GM19328 (cell line): ENCODE data around the gene YAP1.
"Not testable (repeated sequence)": the region's sequence is repeated elsewhere in the genome, so short reads cannot be mapped to it uniquely, and the experiment has no call there.

ENCODE experiments used
- ATAC-seq: cut with Tn5 transposase; IDR thresholded peaks from one replicate; pipeline ENCODE4 v1.9.1; 2021; ENCODE audit warnings: mild to moderate bottlenecking, moderate library complexity; ENCODE audit not compliant: unreplicated experiment

The YAP1 gene

GRCh38 chr11:102237096-102237735 is 127.0 kb downstream of the YAP1 start:
- ATAC-seq, result no peak

- no peak for ATAC-seq
Measured at GRCh38 chr11:102238391-102238821, 128.2 kb downstream of the YAP1 start.

- no peak for ATAC-seq
Measured at GRCh38 chr11:102239448-102239847, 129.2 kb downstream of the YAP1 start.

GRCh38 chr11:102239911-102240310 is 129.7 kb downstream of the YAP1 start:
- no peak for ATAC-seq

GRCh38 chr11:102240502-102240901 is 130.3 kb downstream of the YAP1 start:
- no peak for ATAC-seq

GRCh38 chr11:102241026-102241425 is 130.8 kb downstream of the YAP1 start:
- no peak for ATAC-seq

- ATAC-seq, result no peak
Measured at GRCh38 chr11:102243399-102243884, 133.2 kb downstream of the YAP1 start.

GRCh38 chr11:102244681-102245409 is 134.6 kb downstream of the YAP1 start:
- no peak for ATAC-seq

GRCh38 chr11:102251423-102251822 is 141.2 kb downstream of the YAP1 start:
- ATAC-seq, result no peak

- ATAC-seq, result no peak
Measured at GRCh38 chr11:102252339-102252891, 142.2 kb downstream of the YAP1 start.

- ATAC-seq, result no peak
Measured at GRCh38 chr11:102253020-102253715, 142.9 kb downstream of the YAP1 start.

- ATAC-seq, result no peak
Measured at GRCh38 chr11:102254047-102254446, 143.8 kb downstream of the YAP1 start.

- ATAC-seq, result no peak
Measured at GRCh38 chr11:102256251-102256650, 146.0 kb downstream of the YAP1 start.

- ATAC-seq, result no peak
Measured at GRCh38 chr11:102260241-102260640, 150.0 kb downstream of the YAP1 start.

GRCh38 chr11:102263379-102264003 is 153.2 kb downstream of the YAP1 start:
- ATAC-seq, result no peak

- ATAC-seq, result not testable (repeated sequence)
Measured at GRCh38 chr11:102264704-102265103, 154.5 kb downstream of the YAP1 start.

GRCh38 chr11:102266099-102266498 is 155.9 kb downstream of the YAP1 start:
- no peak for ATAC-seq

GRCh38 chr11:102267609-102268008 is 157.4 kb downstream of the YAP1 start:
- no peak for ATAC-seq

GRCh38 chr11:102268083-102268984 is 158.1 kb downstream of the YAP1 start:
- peak; percentile 86 for ATAC-seq

GRCh38 chr11:102268985-102269470 is 158.8 kb downstream of the YAP1 start:
- ATAC-seq, result peak; percentile 2
